ENCODE measurements around the gene ALK. TPM values are rescaled to one million over a fixed set of nuclear protein-coding genes. Genes with fewer than 3 reads are reported as not detected.
"Not testable (repeated sequence)": the region's sequence is repeated elsewhere in the genome, so short reads cannot be mapped to it uniquely, and the experiment has no call there.

ALK gene
- total RNA-seq, 4 donors from 2014 or later = 0.83 to 1.6 (median 1.2) TPM

- 90% methylated on average over 6 of the region's 7 CpGs for WGBS
- Histone ChIP-seq H3K4me1 (peaks cover 0 to 29% (median 12%) of the 10 kb centered on the region in 4 donors), H3K4me3 (no peak overlapping the region), H3K36me3 (no peaks in the 10 kb centered on the region), H3K27ac (replicated peaks in 1 of 4) (no peak overlapping the region), H3K27me3 (no peaks in the 10 kb centered on the region), H3K9me3 (no peaks in the 10 kb centered on the region)
- TF ChIP-seq POLR2AphosphoS5 (IDR thresholded peaks at IDR 0.05) (no peak), CTCF (IDR thresholded peaks at IDR 0.05) (no peak), EP300 (IDR thresholded peaks at IDR 0.05) (no peak), POLR2A (IDR thresholded peaks at IDR 0.05; ENCODE audit: low read depth) (no peak)
- DNase-seq (ENCODE audit: extremely low spot score) = no peak
- intact Hi-C loops (cut with DNase I) = no loop called here
These were observed 166.2 kb downstream of the ALK start for GRCh38 chr2:29755233-29755632.

GRCh38 chr2:29753671-29754444, 167.5 kb downstream of the ALK start:
- Histone ChIP-seq H3K4me3 (no peak overlapping the region), H3K36me3 (no peaks in the 10 kb centered on the region), H3K4me1 (peaks cover 0 to 18% (median 12%) of the 10 kb centered on the region in 4 donors), H3K27me3 (no peaks in the 10 kb centered on the region), H3K27ac (replicated peaks in 1 of 4) (no peak overlapping the region), H3K9me3 (no peaks in the 10 kb centered on the region)
- TF ChIP-seq POLR2A (IDR thresholded peaks at IDR 0.05; ENCODE audit: low read depth) = no peak
- TF ChIP-seq EP300 (IDR thresholded peaks at IDR 0.05) = no peak
- no peak for TF ChIP-seq POLR2AphosphoS5 (IDR thresholded peaks at IDR 0.05)
- no peak for TF ChIP-seq CTCF (IDR thresholded peaks at IDR 0.05)
- intact Hi-C loops (cut with DNase I) = no loop called here
- no peak for DNase-seq (ENCODE audit: extremely low spot score)
- 40% methylated on average over 8 of the region's 8 CpGs for WGBS

GRCh38 chr2:29751390-29751789, 170.0 kb downstream of the ALK start:
- WGBS = 91% methylated on average over 6 of the region's 6 CpGs

GRCh38 chr2:29750463-29750862, 170.9 kb downstream of the ALK start:
- H3K27ac ChIP-seq (replicated peaks in 1 of 4); H3K9me3 ChIP-seq; H3K4me3 ChIP-seq; H3K36me3 ChIP-seq; H3K27me3 ChIP-seq; DNase-seq (ENCODE audit: extremely low spot score); intact Hi-C loops (cut with DNase I): not testable (repeated sequence)
- 91% methylated on average over 3 of the region's 3 CpGs for WGBS
- peaks cover 0 to 15% (median 10%) of the 10 kb centered on the region in 4 donors for H3K4me1 ChIP-seq

More at GRCh38 chr2:29751390-29751789, 170.0 kb downstream of the ALK start:
- H3K4me3 ChIP-seq = no peak overlapping the region
- TF ChIP-seq POLR2A (IDR thresholded peaks at IDR 0.05; ENCODE audit: low read depth) (no peak), POLR2AphosphoS5 (IDR thresholded peaks at IDR 0.05) (no peak), CTCF (IDR thresholded peaks at IDR 0.05) (no peak), EP300 (IDR thresholded peaks at IDR 0.05) (no peak)
- no peak overlapping the region for H3K27ac ChIP-seq (replicated peaks in 1 of 4)
- no peaks in the 10 kb centered on the region for H3K9me3 ChIP-seq
- no peaks in the 10 kb centered on the region for H3K36me3 ChIP-seq
- DNase-seq (ENCODE audit: extremely low spot score) = no peak
- no peaks in the 10 kb centered on the region for H3K27me3 ChIP-seq
- intact Hi-C loops (cut with DNase I) = no loop called here
- peaks cover 0 to 15% (median 10%) of the 10 kb centered on the region in 4 donors for H3K4me1 ChIP-seq

GRCh38 chr2:29749843-29750242, 171.5 kb downstream of the ALK start:
- Histone ChIP-seq H3K27me3 (no peaks in the 10 kb centered on the region), H3K27ac (replicated peaks in 1 of 4) (no peak overlapping the region), H3K36me3 (no peaks in the 10 kb centered on the region), H3K4me3 (no peak overlapping the region), H3K4me1 (peaks cover 0 to 15% (median 10%) of the 10 kb centered on the region in 4 donors), H3K9me3 (no peaks in the 10 kb centered on the region)
- 89% methylated on average over 5 of the region's 5 CpGs for WGBS
- TF ChIP-seq POLR2AphosphoS5 (IDR thresholded peaks at IDR 0.05) (no peak), EP300 (IDR thresholded peaks at IDR 0.05) (no peak), POLR2A (IDR thresholded peaks at IDR 0.05; ENCODE audit: low read depth) (no peak)
- intact Hi-C loops (cut with DNase I) = no loop called here
- no peak for DNase-seq (ENCODE audit: extremely low spot score)

Measured in esophagus muscularis mucosa (tissue), 4 donors.